ENCODE measurements around the gene BLNK.

Gene BLNK

GRCh38 chr10:96235326-96236089, 35.9 kb downstream of the BLNK start:
- Histone ChIP-seq H4K20me1 (ENCODE audit: insufficient read depth, low read length) (peaks cover 94% of the 10 kb centered on the region), H3K79me2 (ENCODE audit: low read length) (peaks cover 96% of the 10 kb centered on the region), H3K9me3 (ENCODE audit: insufficient read depth, low read length) (no peaks in the 10 kb centered on the region), H3K4me1 (ENCODE audit: low read length) (no peaks in the 10 kb centered on the region), H3K36me3 (replicated peaks; ENCODE audit: low read depth, low read length) (peaks cover 80% of the 10 kb centered on the region), H3K4me2 (ENCODE audit: low read length) (no peak overlapping the region), H3K9ac (ENCODE audit: low read length) (no peak overlapping the region), H2AFZ (ENCODE audit: low read depth, low read length) (no peak overlapping the region), H3K27me3 (ENCODE audit: low read depth, low read length) (no peaks in the 10 kb centered on the region), H3K27ac (ENCODE audit: low read length) (0 out of 2 replicates have a peak overlapping the region, but pooled peaks have one; percentile 6), H3K4me3 (ENCODE audit: low read length) (no peak overlapping the region)
- TF ChIP-seq CTCF (IDR thresholded peaks at IDR 0.05; ENCODE audit: low read depth, low read length) (no peak), EZH2phosphoT487 (IDR thresholded peaks at IDR 0.05; ENCODE audit: low read depth) (no peak)

GRCh38 chr10:96233959-96234358, 37.4 kb downstream of the BLNK start:
- Histone ChIP-seq H3K9me3 (ENCODE audit: insufficient read depth, low read length) (no peaks in the 10 kb centered on the region), H4K20me1 (ENCODE audit: insufficient read depth, low read length) (peaks cover 94% of the 10 kb centered on the region), H3K79me2 (ENCODE audit: low read length) (peaks cover 96% of the 10 kb centered on the region), H3K27me3 (ENCODE audit: low read depth, low read length) (no peaks in the 10 kb centered on the region), H3K4me1 (ENCODE audit: low read length) (no peaks in the 10 kb centered on the region), H3K4me3 (ENCODE audit: low read length) (no peak overlapping the region), H3K36me3 (replicated peaks; ENCODE audit: low read depth, low read length) (peaks cover 81% of the 10 kb centered on the region), H3K27ac (ENCODE audit: low read length) (no peak overlapping the region), H2AFZ (ENCODE audit: low read depth, low read length) (no peak overlapping the region), H3K9ac (ENCODE audit: low read length) (no peak overlapping the region), H3K4me2 (ENCODE audit: low read length) (no peak overlapping the region)
- no peak for TF ChIP-seq CTCF (IDR thresholded peaks at IDR 0.05; ENCODE audit: low read depth, low read length)
- TF ChIP-seq EZH2phosphoT487 (IDR thresholded peaks at IDR 0.05; ENCODE audit: low read depth) = no peak

- Histone ChIP-seq H3K4me1 (ENCODE audit: low read length) (no peaks in the 10 kb centered on the region), H3K9me3 (ENCODE audit: insufficient read depth, low read length) (no peaks in the 10 kb centered on the region), H3K27me3 (ENCODE audit: low read depth, low read length) (no peaks in the 10 kb centered on the region), H3K9ac (ENCODE audit: low read length) (no peak overlapping the region), H3K4me2 (ENCODE audit: low read length) (no peak overlapping the region), H3K36me3 (replicated peaks; ENCODE audit: low read depth, low read length) (peaks cover 77% of the 10 kb centered on the region), H3K27ac (ENCODE audit: low read length) (0 out of 2 replicates have a peak overlapping the region, but pooled peaks have one; percentile 45), H2AFZ (ENCODE audit: low read depth, low read length) (no peak overlapping the region), H4K20me1 (ENCODE audit: insufficient read depth, low read length) (peaks cover 61% of the 10 kb centered on the region), H3K79me2 (ENCODE audit: low read length) (peaks cover 75% of the 10 kb centered on the region), H3K4me3 (ENCODE audit: low read length) (no peak overlapping the region)
- TF ChIP-seq CTCF (IDR thresholded peaks at IDR 0.05; ENCODE audit: low read depth, low read length) = no peak
- no peak for TF ChIP-seq EZH2phosphoT487 (IDR thresholded peaks at IDR 0.05; ENCODE audit: low read depth)
Measured at GRCh38 chr10:96230527-96230926, 40.8 kb downstream of the BLNK start.

- Histone ChIP-seq H3K9ac (ENCODE audit: low read length) (no peak overlapping the region), H3K9me3 (ENCODE audit: insufficient read depth, low read length) (no peaks in the 10 kb centered on the region), H3K4me3 (ENCODE audit: low read length) (no peak overlapping the region), H3K27me3 (ENCODE audit: low read depth, low read length) (no peaks in the 10 kb centered on the region), H3K4me1 (ENCODE audit: low read length) (no peaks in the 10 kb centered on the region; the same call in 1 of the 2 replicates), H4K20me1 (ENCODE audit: insufficient read depth, low read length) (peaks cover 55% of the 10 kb centered on the region), H2AFZ (ENCODE audit: low read depth, low read length) (no peak overlapping the region), H3K36me3 (replicated peaks; ENCODE audit: low read depth, low read length) (peaks cover 75% of the 10 kb centered on the region), H3K79me2 (ENCODE audit: low read length) (peaks cover 69% of the 10 kb centered on the region), H3K27ac (ENCODE audit: low read length) (peak overlapping the region; percentile 45), H3K4me2 (ENCODE audit: low read length) (no peak overlapping the region)
- TF ChIP-seq CTCF (IDR thresholded peaks at IDR 0.05; ENCODE audit: low read depth, low read length) (peak; percentile 85), EZH2phosphoT487 (IDR thresholded peaks at IDR 0.05; ENCODE audit: low read depth) (no peak)
Measured at GRCh38 chr10:96229568-96230030, 41.8 kb downstream of the BLNK start.
